ENCODE data around the gene MT1M.

MT1M gene

GRCh38 chr16:56605475-56605874 lies 27.0 kb upstream of the MT1M start:
- TF ChIP-seq CTCF (IDR thresholded peaks at IDR 0.05; ENCODE audit: insufficient read depth, missing control alignments), result no peak
- no peak for FAIRE-seq

GRCh38 chr16:56606071-56606475 lies 26.4 kb upstream of the MT1M start:
- no peak for TF ChIP-seq CTCF (IDR thresholded peaks at IDR 0.05; ENCODE audit: insufficient read depth, missing control alignments)
- DNase-seq (ENCODE audit: insufficient read length, low spot score) (no peak), FAIRE-seq (no peak)

More at GRCh38 chr16:56605475-56605874, 27.0 kb upstream of the MT1M start:
- no peak for DNase-seq (ENCODE audit: insufficient read length, low spot score)

- DNase-seq (ENCODE audit: insufficient read length, low spot score), result no peak
- TF ChIP-seq CTCF (IDR thresholded peaks at IDR 0.05; ENCODE audit: insufficient read depth, missing control alignments), result no peak
- no peak for FAIRE-seq
These were observed 25.9 kb upstream of the MT1M start for GRCh38 chr16:56606476-56607108.

- FAIRE-seq (no peak), DNase-seq (ENCODE audit: insufficient read length, low spot score) (no peak)
- no peak for TF ChIP-seq CTCF (IDR thresholded peaks at IDR 0.05; ENCODE audit: insufficient read depth, missing control alignments)
These were observed 25.3 kb upstream of the MT1M start for GRCh38 chr16:56607109-56607618.

GRCh38 chr16:56607675-56608042 lies 24.8 kb upstream of the MT1M start:
- TF ChIP-seq CTCF (IDR thresholded peaks at IDR 0.05; ENCODE audit: insufficient read depth, missing control alignments), result no peak
- no peak for FAIRE-seq

GRCh38 chr16:56608043-56608875 lies 24.2 kb upstream of the MT1M start, which contains the start of gene MT2A:
Gene MT2A, plus strand, starts transcription at chr16:56608584. Its CDS starts 72 bp downstream, at chr16:56608656.
- no peak for TF ChIP-seq CTCF (IDR thresholded peaks at IDR 0.05; ENCODE audit: insufficient read depth, missing control alignments)
- FAIRE-seq (no peak), DNase-seq (ENCODE audit: insufficient read length, low spot score) (peak; percentile 76)

More at GRCh38 chr16:56607675-56608042, 24.8 kb upstream of the MT1M start:
- no peak for DNase-seq (ENCODE audit: insufficient read length, low spot score)

Data from D721Med (cell line).